Placental pericyte (primary cell): ENCODE measurements around the gene YARS2. TPM values are rescaled to one million over a fixed set of nuclear protein-coding genes. Genes with fewer than 3 reads are reported as not detected.

Experiments used
- small RNA-seq: library from RNA; depleted of rRNA; stranded (forward); fragments of <200 nt; gene quantifications from one replicate; pipeline ENCODE3, GENCODE V24; 2012; ENCODE audit warnings: low replicate concordance
- total RNA-seq: library from RNA; depleted of rRNA; stranded (reverse); fragments of >200 nt; gene quantifications from 2 replicates; pipeline ENCODE4 v1.2.3, GENCODE V29; 2012

The YARS2 gene
- total RNA-seq, result 19.3 and 36.1 TPM in 2 replicates

GRCh38 chr12:32755654-32756475 lies at the start of gene YARS2:
Gene YARS2 (minus strand): TSS chr12:32755897. CDS start chr12:32755874, 23 bp downstream.

Small RNA genes lying within 50 kb of the gene (small RNA-seq; reads per million reads assigned to genes)
- not detected for gene RF00019

Other genes starting within 250 kb of the YARS2 start
- gene DNM1L, start 76.6 kb downstream of the YARS2 start, total RNA-seq, result 53.0 and 83.0 TPM in 2 replicates
- gene PKP2, start 140.9 kb upstream of the YARS2 start, total RNA-seq, result 3.7 and 39.6 TPM in 2 replicates